Coronary artery (tissue), 2 donors: ENCODE measurements around the gene FBXO15.

Experiments used
- DNase-seq: peaks from one replicate; pipeline ENCODE4 v3.0.0-alpha.2; 2017; ENCODE audit warnings: low spot score
- H3K27ac ChIP-seq, 2 donors: fragments of 200-600 bp; sonication (generic); one replicate each; pipeline ENCODE4 v1.5.1; 2016 to 2019
- H3K4me3 ChIP-seq: fragments of 200-600 bp; sonication (generic); 2 replicates; pipeline ENCODE4 v1.5.1; 2016; ENCODE audit warnings: mild to moderate bottlenecking, moderate library complexity
- CTCF ChIP-seq: fragments of 200-600 bp; sonication (generic); IDR thresholded peaks from one replicate; pipeline ENCODE4 v1.5.1; 2019; ENCODE audit warnings: antibody characterized with exemption

Gene FBXO15

GRCh38 chr18:74173434-74173750 is 25.8 kb upstream of the FBXO15 start:
- DNase-seq = no peak
- no peak overlapping the region for H3K27ac ChIP-seq
- TF ChIP-seq CTCF = no peak
- H3K4me3 ChIP-seq = no peak overlapping the region

GRCh38 chr18:74172697-74173433 is 25.2 kb upstream of the FBXO15 start:
- no peak for TF ChIP-seq CTCF
- no peak overlapping the region for H3K27ac ChIP-seq
- no peak for DNase-seq
- no peak overlapping the region for H3K4me3 ChIP-seq

GRCh38 chr18:74171910-74172606 is 24.4 kb upstream of the FBXO15 start:
- Histone ChIP-seq H3K4me3 (no peak overlapping the region), H3K27ac (no peak overlapping the region)
- no peak for DNase-seq
- TF ChIP-seq CTCF = no peak

- Histone ChIP-seq H3K27ac (no peak overlapping the region), H3K4me3 (no peak overlapping the region)
- DNase-seq = no peak
- no peak for TF ChIP-seq CTCF
Measured at GRCh38 chr18:74166386-74166785, 18.8 kb upstream of the FBXO15 start.

- H3K27ac ChIP-seq = no peak overlapping the region
- DNase-seq = no peak
- TF ChIP-seq CTCF = no peak
- no peak overlapping the region for H3K4me3 ChIP-seq
Measured at GRCh38 chr18:74163019-74163660, 15.5 kb upstream of the FBXO15 start.

GRCh38 chr18:74155276-74155675 is 7.6 kb upstream of the FBXO15 start:
- DNase-seq = no peak
- Histone ChIP-seq H3K27ac (no peak overlapping the region), H3K4me3 (no peak overlapping the region)
- no peak for TF ChIP-seq CTCF
